ENCODE measurements around the gene TK1.

DNA sequence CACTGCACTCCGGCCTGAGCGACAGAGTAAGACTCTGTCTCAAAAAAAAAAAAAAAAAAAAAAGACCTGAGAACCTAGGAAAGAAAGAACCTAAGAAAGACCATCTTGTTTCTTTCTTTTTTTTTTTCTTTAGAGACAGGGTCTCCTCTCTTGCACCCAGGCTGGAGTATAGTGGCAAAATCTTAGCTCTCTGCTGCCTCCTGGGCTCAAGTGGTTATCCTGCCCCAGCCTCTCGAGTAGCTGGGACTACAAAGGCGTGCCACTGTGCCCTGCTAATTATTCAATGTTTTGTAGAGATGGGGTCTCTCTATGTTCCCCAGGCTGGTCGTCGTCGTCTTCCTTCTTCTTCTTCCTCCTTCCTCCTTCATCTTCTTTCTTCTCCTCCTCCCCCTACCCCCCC lies 19.4 kb upstream of the TK1 start:
- no peak for TF ChIP-seq CTCF (IDR thresholded peaks at IDR 0.05)
- TF ChIP-seq POLR2A (IDR thresholded peaks at IDR 0.05), result no peak
